Spinal cord (tissue), 10 donors: ENCODE measurements around the gene OBSCN. TPM values are rescaled to one million over a fixed set of nuclear protein-coding genes. Genes with fewer than 3 reads are reported as not detected.

ENCODE experiments used
- DNase-seq, 6 donors: peaks; one replicate each; pipeline versions ENCODE4 v3.0.0 to v3.0.0-alpha.2; 2013 to 2015; ENCODE audit warnings: low spot score in 6 of 6, low read depth in 4 of 6
- H3K27ac ChIP-seq: one replicate; pipeline ENCODE4 v1.5.1; 2013; ENCODE audit warnings: low read depth, low read length, control low read depth
- H3K27me3 ChIP-seq: one replicate; pipeline ENCODE4 v1.6.1; 2013; ENCODE audit warnings: low read length; ENCODE audit not compliant: control insufficient read depth, insufficient read depth
- H3K36me3 ChIP-seq: one replicate; pipeline ENCODE4 v1.6.1; 2013; ENCODE audit warnings: low read length; ENCODE audit not compliant: control insufficient read depth, insufficient read depth
- H3K4me1 ChIP-seq: one replicate; pipeline ENCODE4 v1.6.1; 2013; ENCODE audit warnings: low read length; ENCODE audit not compliant: control insufficient read depth, insufficient read depth
- H3K4me3 ChIP-seq: one replicate; pipeline ENCODE4 v1.5.1; 2013; ENCODE audit warnings: low read depth, low read length, control low read depth
- H3K9me3 ChIP-seq: one replicate; pipeline ENCODE4 v1.6.1; 2013; ENCODE audit warnings: low read length; ENCODE audit not compliant: control insufficient read depth, insufficient read depth
- WGBS: methylation state at CpG from one replicate; pipeline ENCODE4 v1.1.5; 2013; ENCODE audit warnings: missing lambda C conversion rate; ENCODE audit not compliant: insufficient coverage; 5-methylcytosine and 5-hydroxymethylcytosine counted together
- polyA plus RNA-seq, 2 donors: library from polyadenylated mRNA; unstranded; fragments of 120-200 nt; gene quantifications; one replicate each; pipeline ENCODE4 v1.2.1, GENCODE V29; 2013; ENCODE audit not compliant: insufficient read length in 2 of 2
- total RNA-seq, 2 donors: library from RNA; depleted of rRNA in 1 of 2; stranded (reverse); fragments of 120-200 nt in 1 of 2; fragments of >200 nt in 1 of 2; gene quantifications; one replicate each; pipeline versions ENCODE4 v1.2.3 to v1.2.4, GENCODE V29; 2013 to 2014
- donor health status: healthy.

The OBSCN gene
- total and polyA plus RNA-seq, 4 donors = 13.5 to 27.2 (median 22.0) TPM

- no peak for DNase-seq
- no peaks in the 10 kb centered on the region for H3K9me3 ChIP-seq
- no peak overlapping the region for H3K4me3 ChIP-seq
- H3K36me3 ChIP-seq = peaks cover 4% of the 10 kb centered on the region
- peaks cover 11% of the 10 kb centered on the region for H3K4me1 ChIP-seq
- H3K27ac ChIP-seq = no peak overlapping the region
- WGBS = 94% methylated on average over 5 of the region's 7 CpGs
- H3K27me3 ChIP-seq = peaks cover 20% of the 10 kb centered on the region
These were observed 213.4 kb downstream of the OBSCN start for GRCh38 chr1:228420968-228421826.

DNA sequence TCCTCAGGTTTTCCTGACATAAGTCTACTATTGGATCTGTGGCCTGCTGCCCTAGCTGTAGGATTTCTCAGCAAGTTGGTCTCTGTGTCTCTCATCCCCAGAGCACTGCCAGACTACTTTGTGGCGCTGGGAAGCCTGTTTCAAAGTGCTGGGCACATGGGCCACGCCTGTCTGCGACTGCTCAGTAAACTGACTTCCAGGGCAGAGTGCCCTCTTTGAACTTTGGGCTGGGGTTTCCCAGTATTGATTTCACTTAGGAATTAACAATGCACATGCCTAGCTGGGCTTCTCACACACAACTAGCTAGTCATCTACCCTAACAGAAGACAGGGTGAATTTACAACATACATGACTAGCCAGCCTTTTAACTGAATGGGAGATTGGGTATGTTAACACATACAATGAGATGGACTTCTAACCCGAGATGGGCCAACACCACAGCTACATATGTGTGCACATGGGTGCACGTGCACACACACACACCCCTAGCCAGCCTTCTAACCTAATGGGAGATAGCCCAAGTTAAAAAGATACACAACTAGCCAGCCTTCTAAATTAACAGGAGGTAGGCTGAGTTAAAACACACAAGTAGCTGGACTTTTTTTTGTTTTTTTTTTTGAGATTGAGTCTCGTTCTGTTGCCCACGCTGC lies 215.7 kb downstream of the OBSCN start:
- DNase-seq = no peak
- H3K27ac ChIP-seq = no peak overlapping the region
- H3K36me3 ChIP-seq = peaks cover 4% of the 10 kb centered on the region
- no peaks in the 10 kb centered on the region for H3K9me3 ChIP-seq
- peaks cover 2% of the 10 kb centered on the region for H3K27me3 ChIP-seq
- no peak overlapping the region for H3K4me3 ChIP-seq
- H3K4me1 ChIP-seq = no peaks in the 10 kb centered on the region
- 88% methylated on average over 5 of the region's 7 CpGs for WGBS

DNA sequence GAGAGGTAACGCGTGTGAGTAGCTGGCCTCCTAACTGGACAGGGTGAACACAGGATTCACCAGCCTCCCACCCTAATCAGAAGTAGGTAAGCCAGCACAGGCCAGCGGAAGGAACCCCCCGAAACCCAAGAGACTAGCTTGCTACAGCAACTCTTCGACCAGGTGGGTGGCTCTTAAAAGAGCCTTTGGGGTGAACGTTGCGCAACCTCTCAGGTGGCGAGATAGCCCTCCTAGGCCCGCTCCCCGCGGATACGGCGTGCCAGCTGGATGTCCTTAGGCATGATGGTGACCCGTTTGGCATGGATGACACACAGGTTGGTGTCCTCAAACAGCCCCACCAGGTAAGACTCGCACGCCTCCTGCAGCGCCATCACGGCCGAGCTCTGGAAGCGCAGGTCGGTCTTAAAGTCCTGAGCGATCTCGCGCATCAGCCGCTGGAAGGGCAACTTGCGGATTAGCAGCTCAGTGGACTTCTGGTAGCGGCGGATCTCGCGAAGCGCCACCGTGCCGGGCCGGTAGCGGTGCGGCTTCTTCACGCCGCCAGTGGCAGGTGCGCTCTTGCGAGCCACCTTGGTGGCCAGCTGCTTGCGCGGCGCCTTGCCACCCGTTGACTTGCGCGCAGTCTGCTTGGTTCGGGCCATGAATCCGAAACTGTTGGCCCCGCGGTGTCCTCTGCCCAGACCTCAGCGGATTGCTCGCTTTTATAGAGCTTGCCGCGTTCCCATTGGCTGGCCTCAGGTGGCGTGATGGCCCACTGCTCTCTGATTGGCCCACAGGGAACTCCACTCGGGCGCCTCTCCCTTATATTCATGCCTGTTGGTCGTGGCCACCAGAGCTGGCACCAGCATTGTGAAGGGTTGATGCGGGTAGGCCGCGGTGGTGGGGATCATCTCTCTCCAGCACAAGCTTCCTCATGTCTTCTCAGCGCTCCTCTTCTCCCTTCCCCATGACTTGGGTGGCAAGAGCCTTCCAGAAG lies 217.1 kb downstream of the OBSCN start:
- H3K9me3 ChIP-seq = no peaks in the 10 kb centered on the region
- DNase-seq = no peak
- peaks cover 4% of the 10 kb centered on the region for H3K36me3 ChIP-seq
- no peak overlapping the region for H3K27ac ChIP-seq
- WGBS = 98% methylated on average over 55 of the region's 62 CpGs
- H3K27me3 ChIP-seq = no peaks in the 10 kb centered on the region
- H3K4me3 ChIP-seq = no peak overlapping the region
- no peaks in the 10 kb centered on the region for H3K4me1 ChIP-seq

DNA sequence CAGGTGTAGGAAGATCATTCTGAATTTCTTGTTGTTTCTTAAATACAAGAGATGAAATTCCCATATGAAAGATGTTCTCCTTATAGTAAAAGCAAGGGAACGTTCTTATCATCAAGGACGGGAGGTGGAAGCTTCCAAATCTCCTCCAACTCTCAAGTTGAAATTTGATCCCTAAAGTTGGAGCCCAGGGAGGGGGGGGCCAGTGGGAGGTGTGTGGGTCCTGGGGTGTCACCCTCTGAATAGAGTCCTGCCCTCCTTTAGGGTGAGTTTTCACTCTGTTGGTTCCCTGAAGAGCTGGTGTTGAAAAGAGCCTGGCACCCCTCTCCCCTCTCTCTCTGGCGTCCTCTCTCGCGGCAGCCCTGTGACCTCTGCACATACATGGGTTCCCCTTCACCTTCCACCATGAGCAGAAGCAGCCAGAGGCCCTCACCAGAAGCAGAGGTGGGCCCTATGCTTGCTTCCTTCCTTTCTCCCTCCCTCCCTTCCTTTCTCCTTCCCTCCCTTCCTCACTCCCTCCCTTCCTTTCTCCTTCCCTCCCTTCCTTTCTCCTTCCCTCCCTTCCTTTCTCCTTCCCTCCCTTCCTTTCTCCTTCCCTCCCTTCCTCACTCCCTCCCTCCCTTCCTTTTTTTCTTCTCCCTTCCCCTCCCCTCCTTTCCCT lies 218.8 kb downstream of the OBSCN start:
- no peaks in the 10 kb centered on the region for H3K27me3 ChIP-seq
- DNase-seq = no peak
- WGBS = 78% methylated on average over 3 of the region's 5 CpGs
- H3K27ac ChIP-seq = no peak overlapping the region
- H3K36me3 ChIP-seq = peaks cover 4% of the 10 kb centered on the region
- no peaks in the 10 kb centered on the region for H3K9me3 ChIP-seq
- H3K4me3 ChIP-seq = no peak overlapping the region
- H3K4me1 ChIP-seq = no peaks in the 10 kb centered on the region

GRCh38 chr1:228428412-228428811 lies 220.6 kb downstream of the OBSCN start:
- Histone ChIP-seq H3K9me3 (no peaks in the 10 kb centered on the region), H3K4me1 (no peaks in the 10 kb centered on the region), H3K4me3 (no peak overlapping the region), H3K36me3 (peaks cover 4% of the 10 kb centered on the region), H3K27ac (no peak overlapping the region), H3K27me3 (no peaks in the 10 kb centered on the region)
- DNase-seq = no peak
- WGBS = 65% methylated on average over 4 of the region's 4 CpGs

Other genes with a start within 250 kb of the OBSCN start
- gene WNT3A, start 201.0 kb upstream of the OBSCN start, total RNA-seq = under 1 TPM in 1 of 2 donors, not detected in 1; 0.06 TPM
- gene WNT3A, start 201.0 kb upstream of the OBSCN start, polyA plus RNA-seq = not detected
- 100 to 1,000 TPM; 119 to 150 TPM for gene ARF1, start 125.3 kb upstream of the OBSCN start, total RNA-seq
- gene ARF1, start 125.3 kb upstream of the OBSCN start, polyA plus RNA-seq = 100 to 1,000 TPM; 338 to 377 TPM
- 10 to 100 TPM in 1 of 2 donors, 1 to 10 TPM in 1; 3.8 to 19.5 TPM for gene C1orf35, start 104.7 kb upstream of the OBSCN start, total RNA-seq
- gene C1orf35, start 104.7 kb upstream of the OBSCN start, polyA plus RNA-seq = 10 to 100 TPM; 20.7 to 29.4 TPM
- gene MRPL55, start 98.7 kb upstream of the OBSCN start, total RNA-seq = 10 to 100 TPM; 37.2 to 90.4 TPM
- 10 to 100 TPM; 68.5 to 73.4 TPM for gene MRPL55, start 98.7 kb upstream of the OBSCN start, polyA plus RNA-seq
- 100 to 1,000 TPM; 167 to 315 TPM for gene GUK1, start 67.8 kb upstream of the OBSCN start, total RNA-seq
- gene GUK1, start 67.8 kb upstream of the OBSCN start, polyA plus RNA-seq = 100 to 1,000 TPM; 380 to 396 TPM
- gene GJC2, start 58.1 kb upstream of the OBSCN start, total RNA-seq = 10 to 100 TPM; 10.4 to 17.1 TPM
- 10 to 100 TPM; 19.1 to 20.3 TPM for gene GJC2, start 58.1 kb upstream of the OBSCN start, polyA plus RNA-seq
- gene IBA57, start 42.2 kb upstream of the OBSCN start, total RNA-seq = 1 to 10 TPM; 6.8 to 7.9 TPM
- 1 to 10 TPM; 5.8 to 9.9 TPM for gene IBA57, start 42.2 kb upstream of the OBSCN start, polyA plus RNA-seq
- gene TRIM11, start 198.8 kb downstream of the OBSCN start, total RNA-seq = 10 to 100 TPM in 1 of 2 donors, 1 to 10 TPM in 1; 9.7 to 14.7 TPM
- gene TRIM11, start 198.8 kb downstream of the OBSCN start, polyA plus RNA-seq = 10 to 100 TPM; 15.2 to 20.6 TPM
- 1 to 10 TPM; 2.2 to 5.2 TPM for gene TRIM17, start 208.8 kb downstream of the OBSCN start, total RNA-seq
- gene TRIM17, start 208.8 kb downstream of the OBSCN start, polyA plus RNA-seq = 1 to 10 TPM; 3.6 to 6.1 TPM